ENCODE measurements around the gene BBS1.

The BBS1 gene

DNA sequence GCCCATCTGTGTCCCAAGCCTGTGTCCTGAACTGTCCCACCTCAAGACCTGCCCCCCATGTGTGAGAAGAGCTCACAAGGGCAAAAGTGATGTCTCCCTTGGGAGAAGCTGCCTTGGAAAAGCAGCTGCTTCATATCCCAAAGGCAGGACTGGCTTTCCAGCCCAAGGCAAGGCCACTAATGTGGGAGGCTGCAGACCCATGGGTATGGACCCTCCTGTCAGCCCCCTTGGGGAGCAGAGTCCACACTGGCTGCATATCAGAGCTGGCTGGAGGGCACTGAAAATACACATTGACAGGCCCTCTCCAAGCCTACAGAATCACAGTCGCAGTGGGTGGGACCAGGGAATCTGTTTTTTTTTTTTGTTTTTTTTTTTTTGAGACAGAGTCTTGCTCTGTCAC lies 41.0 kb upstream of the BBS1 start:
- TF ChIP-seq TAF1 (IDR thresholded peaks at IDR 0.05; ENCODE audit: borderline replicate concordance, low read depth, low read length) (no peak), POLR2A (IDR thresholded peaks at IDR 0.05; ENCODE audit: low read depth, low read length) (no peak), POLR2AphosphoS5 (IDR thresholded peaks at IDR 0.05; ENCODE audit: low read depth, low read length) (no peak)
- DNase-seq (ENCODE audit: insufficient read length) (no peak), FAIRE-seq (no peak)

DNA sequence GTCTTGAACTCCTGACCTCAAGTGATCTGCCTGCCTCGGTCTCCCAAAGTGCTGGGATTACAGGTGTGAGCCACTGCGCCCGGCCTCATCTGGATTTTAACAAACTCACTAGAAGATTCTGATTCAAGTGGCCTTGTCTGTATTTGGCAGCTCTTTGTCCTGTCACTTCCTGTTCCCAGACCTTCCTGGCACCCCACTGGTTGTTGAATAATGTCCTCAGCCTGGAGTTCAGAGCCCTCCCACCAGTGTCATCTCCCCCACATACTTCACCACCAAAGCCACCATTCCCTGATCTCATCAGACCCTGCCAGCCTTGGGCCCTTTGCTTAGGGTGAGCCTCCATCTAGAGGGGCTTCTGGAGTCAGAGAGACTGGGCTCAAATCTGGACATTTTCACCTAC lies 40.4 kb upstream of the BBS1 start:
- no peak for TF ChIP-seq POLR2AphosphoS5 (IDR thresholded peaks at IDR 0.05; ENCODE audit: low read depth, low read length)
- TF ChIP-seq TAF1 (IDR thresholded peaks at IDR 0.05; ENCODE audit: borderline replicate concordance, low read depth, low read length) = no peak
- no peak for TF ChIP-seq POLR2A (IDR thresholded peaks at IDR 0.05; ENCODE audit: low read depth, low read length)
- no peak for DNase-seq (ENCODE audit: insufficient read length)
- no peak for FAIRE-seq

DNA sequence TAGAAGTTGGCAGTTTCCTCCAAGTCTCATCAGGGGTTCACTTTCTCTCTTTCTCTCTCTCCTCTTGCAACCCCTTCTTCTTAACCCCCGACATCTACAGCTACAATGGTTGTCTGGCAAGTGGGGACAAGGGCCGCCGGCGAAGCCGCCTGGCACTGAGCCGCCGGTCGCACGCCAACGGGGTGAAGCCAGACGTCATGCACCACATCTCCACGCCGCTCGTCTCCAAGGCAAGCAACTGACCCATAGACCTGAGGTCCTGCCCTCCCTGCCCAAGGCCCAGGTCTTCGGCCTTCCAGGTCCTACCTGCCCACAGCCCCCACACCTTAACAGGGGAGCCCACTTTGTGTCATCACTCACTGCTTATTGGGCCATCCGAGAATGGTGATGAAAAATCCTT lies 39.3 kb upstream of the BBS1 start:
- TF ChIP-seq TAF1 (IDR thresholded peaks at IDR 0.05; ENCODE audit: borderline replicate concordance, low read depth, low read length) (no peak), POLR2A (IDR thresholded peaks at IDR 0.05; ENCODE audit: low read depth, low read length) (no peak), POLR2AphosphoS5 (IDR thresholded peaks at IDR 0.05; ENCODE audit: low read depth, low read length) (no peak)
- no peak for DNase-seq (ENCODE audit: insufficient read length)
- no peak for FAIRE-seq

DNA sequence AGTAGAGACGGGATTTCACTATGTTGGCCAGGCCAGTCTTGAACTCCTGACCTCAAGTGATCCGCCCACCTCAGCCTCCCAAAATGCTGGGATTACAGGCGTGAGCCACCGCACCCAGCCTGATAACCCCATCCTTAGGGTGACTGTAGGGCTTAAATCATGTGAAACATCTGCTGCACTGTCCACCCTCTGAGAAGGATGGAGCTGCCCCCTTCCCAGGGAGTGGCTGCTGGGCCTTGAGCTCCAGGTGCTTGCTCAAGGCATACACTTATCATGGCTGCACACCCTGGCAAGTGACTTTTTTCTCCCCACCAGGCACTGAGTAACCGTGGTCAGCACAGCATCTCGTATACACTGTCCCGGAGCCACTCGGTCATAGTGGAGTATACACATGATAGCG lies 38.4 kb upstream of the BBS1 start:
- FAIRE-seq (no peak), DNase-seq (ENCODE audit: insufficient read length) (no peak)
- TF ChIP-seq POLR2A (IDR thresholded peaks at IDR 0.05; ENCODE audit: low read depth, low read length) (no peak), TAF1 (IDR thresholded peaks at IDR 0.05; ENCODE audit: borderline replicate concordance, low read depth, low read length) (no peak), POLR2AphosphoS5 (IDR thresholded peaks at IDR 0.05; ENCODE audit: low read depth, low read length) (no peak)

DNA sequence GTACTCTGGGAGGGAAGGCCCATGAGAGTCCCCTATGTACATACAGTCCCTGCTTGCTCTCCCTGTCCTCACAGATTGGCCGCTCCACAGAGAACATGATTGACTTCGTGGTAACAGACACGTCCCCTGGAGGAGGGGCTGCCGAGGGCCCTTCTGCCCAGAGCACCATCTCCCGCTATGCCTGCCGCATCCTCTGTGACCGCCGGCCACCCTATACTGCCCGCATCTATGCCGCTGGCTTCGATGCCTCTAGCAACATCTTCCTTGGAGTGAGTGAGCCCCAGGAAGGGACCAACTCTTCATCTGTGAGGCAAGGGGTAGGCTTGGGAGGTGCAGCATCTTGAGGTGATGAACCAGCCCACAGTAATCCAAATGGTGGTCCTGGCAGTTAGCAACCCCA lies 37.3 kb upstream of the BBS1 start:
- DNase-seq (ENCODE audit: insufficient read length) (no peak), FAIRE-seq (no peak)
- TF ChIP-seq POLR2AphosphoS5 (IDR thresholded peaks at IDR 0.05; ENCODE audit: low read depth, low read length) (no peak), POLR2A (IDR thresholded peaks at IDR 0.05; ENCODE audit: low read depth, low read length) (no peak)

DNA sequence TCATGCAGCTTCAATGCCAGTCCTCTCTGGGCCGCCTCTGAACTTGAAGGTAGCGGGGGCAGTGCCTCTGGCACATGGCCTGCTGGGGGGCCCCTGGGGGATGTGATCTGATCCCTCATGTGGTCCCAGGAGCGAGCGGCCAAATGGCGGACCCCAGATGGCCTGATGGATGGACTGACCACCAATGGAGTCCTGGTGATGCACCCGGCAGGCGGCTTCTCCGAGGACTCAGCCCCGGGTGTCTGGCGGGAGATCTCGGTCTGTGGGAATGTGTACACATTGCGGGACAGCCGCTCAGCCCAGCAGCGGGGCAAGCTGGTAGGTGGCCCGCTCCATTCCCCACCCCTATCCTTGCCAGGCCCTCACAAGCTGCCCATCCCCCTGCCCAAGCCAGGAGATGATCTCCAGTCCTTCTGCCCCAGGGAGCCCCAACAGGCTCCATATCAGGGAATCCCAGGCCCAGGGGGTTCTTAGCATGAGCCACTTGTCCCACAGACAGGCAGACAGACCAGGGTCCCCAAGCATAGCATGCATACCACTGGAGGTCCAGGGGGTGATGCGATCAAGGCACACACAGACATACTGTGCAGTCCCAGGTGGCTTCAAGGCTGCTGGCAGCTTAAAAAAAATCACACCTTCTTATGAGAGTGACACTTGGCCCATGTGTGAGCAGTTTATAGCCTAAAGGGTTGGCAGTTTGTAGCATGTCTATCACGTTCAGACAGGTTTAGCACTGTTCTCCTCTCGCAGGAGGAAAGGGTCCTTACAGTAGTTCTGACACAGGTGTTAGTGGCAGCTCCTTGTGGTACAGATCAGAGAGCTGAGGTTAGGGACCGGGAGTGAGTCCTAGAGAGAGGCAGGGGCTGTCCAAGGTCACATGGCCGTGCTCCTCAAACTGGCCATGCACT lies 36.6 kb upstream of the BBS1 start:
- FAIRE-seq = no peak
- TF ChIP-seq TAF1 (IDR thresholded peaks at IDR 0.05; ENCODE audit: borderline replicate concordance, low read depth, low read length) (no peak), POLR2A (IDR thresholded peaks at IDR 0.05; ENCODE audit: low read depth, low read length) (no peak), POLR2AphosphoS5 (IDR thresholded peaks at IDR 0.05; ENCODE audit: low read depth, low read length) (no peak)
- no peak for DNase-seq (ENCODE audit: insufficient read length)

DNA sequence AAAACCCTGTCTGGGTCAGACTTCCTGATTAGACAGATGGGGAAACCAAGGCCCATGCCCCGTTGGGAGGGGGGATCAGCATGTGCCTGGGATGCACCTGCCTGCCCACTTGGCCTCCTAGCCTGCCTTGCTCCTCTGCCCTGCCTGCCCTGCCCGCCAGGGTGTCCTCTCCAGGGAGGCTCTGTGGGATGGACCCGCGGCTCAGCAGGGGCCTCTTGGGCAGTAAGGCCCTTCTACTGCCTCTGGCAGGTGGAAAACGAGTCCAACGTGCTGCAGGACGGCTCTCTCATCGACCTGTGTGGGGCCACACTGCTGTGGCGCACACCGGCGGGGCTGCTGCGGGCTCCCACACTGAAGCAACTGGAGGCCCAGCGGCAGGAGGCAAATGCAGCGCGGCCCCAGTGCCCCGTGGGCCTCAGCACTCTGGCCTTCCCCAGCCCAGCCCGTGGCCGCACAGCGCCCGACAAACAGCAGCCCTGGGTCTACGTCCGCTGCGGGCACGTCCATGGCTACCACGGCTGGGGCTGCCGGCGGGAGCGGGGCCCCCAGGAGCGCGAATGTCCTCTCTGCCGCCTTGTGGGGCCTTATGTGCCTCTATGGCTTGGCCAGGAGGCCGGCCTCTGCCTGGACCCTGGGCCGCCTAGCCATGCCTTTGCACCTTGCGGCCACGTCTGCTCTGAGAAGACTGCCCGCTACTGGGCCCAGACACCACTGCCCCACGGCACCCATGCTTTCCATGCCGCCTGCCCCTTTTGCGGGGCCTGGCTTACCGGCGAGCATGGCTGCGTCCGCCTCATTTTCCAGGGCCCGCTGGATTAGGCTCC lies 34.9 kb upstream of the BBS1 start:
- FAIRE-seq (no peak), DNase-seq (ENCODE audit: insufficient read length) (no peak)
- TF ChIP-seq POLR2AphosphoS5 (IDR thresholded peaks at IDR 0.05; ENCODE audit: low read depth, low read length) (no peak), TAF1 (IDR thresholded peaks at IDR 0.05; ENCODE audit: borderline replicate concordance, low read depth, low read length) (no peak), POLR2A (IDR thresholded peaks at IDR 0.05; ENCODE audit: low read depth, low read length) (no peak)

DNA sequence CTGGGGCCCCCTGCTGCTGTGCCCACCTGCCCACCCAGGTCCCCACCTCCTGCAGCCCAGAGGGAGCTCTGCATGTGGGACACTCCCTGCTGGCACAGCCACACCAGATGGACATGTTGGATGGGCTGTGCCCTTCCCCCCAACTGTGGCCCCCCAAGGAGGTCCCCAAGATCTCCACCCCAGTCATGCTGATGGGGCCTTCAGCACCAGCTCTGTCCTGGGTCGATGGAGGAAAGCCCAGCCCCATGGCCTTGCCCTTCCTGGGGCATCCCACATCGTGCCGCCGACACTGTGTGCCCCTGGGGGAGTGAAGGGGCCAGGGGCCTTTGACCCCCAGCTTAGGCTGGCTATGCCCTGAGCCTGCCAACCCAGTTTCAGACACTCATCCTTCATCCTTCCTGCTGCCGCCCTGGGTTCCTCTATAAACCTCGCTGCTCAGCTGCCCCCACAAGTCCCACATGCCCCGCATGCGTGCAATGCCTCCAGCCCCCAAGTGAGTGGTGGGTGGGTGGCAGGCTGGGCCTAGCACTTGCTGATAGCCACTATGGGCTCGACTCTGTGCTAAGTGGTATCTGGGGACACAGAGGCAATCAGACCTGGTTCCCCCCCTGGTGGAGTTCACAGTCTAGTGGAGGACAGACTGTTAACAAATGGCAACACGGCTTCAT lies 34.1 kb upstream of the BBS1 start:
- DNase-seq (ENCODE audit: insufficient read length) = no peak
- no peak for FAIRE-seq
- TF ChIP-seq POLR2AphosphoS5 (IDR thresholded peaks at IDR 0.05; ENCODE audit: low read depth, low read length) = no peak

DNA sequence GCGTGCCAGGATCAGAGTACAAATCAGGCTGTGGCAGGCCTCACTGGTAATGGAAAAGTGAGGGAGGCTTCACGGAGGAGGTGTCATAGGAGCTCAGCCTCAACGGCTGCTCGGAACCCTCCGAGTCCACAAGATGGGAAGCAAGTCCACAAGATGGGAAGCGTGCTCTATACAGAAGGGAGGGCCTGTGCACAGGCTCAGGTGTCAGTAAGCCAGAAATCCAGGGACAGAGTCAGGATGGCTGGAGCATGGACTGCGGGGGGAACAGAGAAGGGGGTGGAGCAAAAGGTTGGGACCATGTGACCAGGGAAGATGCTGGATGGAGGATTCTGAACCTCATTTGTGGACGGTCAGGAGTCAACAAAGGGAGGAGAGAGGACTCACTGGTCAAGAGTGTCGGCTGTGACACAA lies 33.6 kb upstream of the BBS1 start:
- no peak for TF ChIP-seq TAF1 (IDR thresholded peaks at IDR 0.05; ENCODE audit: borderline replicate concordance, low read depth, low read length)
- no peak for TF ChIP-seq POLR2A (IDR thresholded peaks at IDR 0.05; ENCODE audit: low read depth, low read length)
- no peak for TF ChIP-seq POLR2AphosphoS5 (IDR thresholded peaks at IDR 0.05; ENCODE audit: low read depth, low read length)
- no peak for DNase-seq (ENCODE audit: insufficient read length)
- no peak for FAIRE-seq

DNA sequence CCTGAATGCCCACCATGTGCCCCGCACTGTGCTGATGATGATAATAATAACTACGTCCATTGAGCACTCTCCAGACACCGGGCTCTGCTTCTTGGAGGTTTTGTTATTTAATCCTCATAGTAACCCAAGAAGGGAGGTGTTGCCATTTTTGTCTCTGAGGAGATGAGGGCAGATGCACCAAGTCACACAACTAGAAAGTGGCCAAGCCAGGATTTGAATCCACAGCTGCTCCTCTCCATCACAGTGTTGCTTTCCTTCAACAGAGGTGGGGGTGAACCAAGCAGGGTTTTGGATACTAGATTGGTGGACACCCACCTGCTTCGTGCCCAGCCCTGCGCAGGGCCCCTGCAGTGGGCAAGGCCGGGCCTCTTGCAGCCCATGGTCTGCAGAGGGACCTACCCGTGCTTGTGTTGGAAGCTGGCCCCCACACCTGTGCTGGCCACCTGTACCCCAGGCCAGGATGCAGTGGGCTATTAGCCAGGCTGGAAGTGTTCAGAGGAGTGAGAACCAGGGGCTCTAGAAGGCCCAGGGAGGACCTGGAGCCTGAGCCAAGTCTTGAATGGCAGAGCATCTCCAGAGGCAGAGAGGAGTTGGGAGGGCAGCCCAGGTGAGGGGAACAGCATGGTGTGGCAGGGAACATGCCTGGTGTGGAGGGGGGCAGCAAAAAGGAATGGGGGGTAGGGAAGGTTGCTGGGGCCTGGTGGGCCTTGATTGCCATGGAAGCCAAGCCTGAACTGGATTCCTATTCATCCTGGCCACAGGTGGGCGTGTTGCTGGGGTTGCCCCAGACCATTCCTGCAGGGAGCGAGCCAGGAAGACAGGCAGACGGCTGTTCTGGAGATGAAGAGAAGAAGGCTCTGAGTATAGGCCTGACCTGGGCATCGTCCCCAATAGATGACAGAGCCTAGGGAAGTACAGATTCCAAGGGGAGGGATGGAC lies 32.9 kb upstream of the BBS1 start:
- FAIRE-seq (no peak), DNase-seq (ENCODE audit: insufficient read length) (no peak)
- no peak for TF ChIP-seq TAF1 (IDR thresholded peaks at IDR 0.05; ENCODE audit: borderline replicate concordance, low read depth, low read length)
- TF ChIP-seq POLR2A (IDR thresholded peaks at IDR 0.05; ENCODE audit: low read depth, low read length) = no peak
- TF ChIP-seq POLR2AphosphoS5 (IDR thresholded peaks at IDR 0.05; ENCODE audit: low read depth, low read length) = no peak

Data from GM12892 (cell line).